A549 (cell line): Measurements from ENCODE around the gene RNF130.

Source experiments
- CTCF ChIP-seq: fragments of >200 bp; sonication (Bioruptor Twin); formaldehyde crosslinking; IDR thresholded peaks from 3 replicates; pipeline ENCODE4 v1.5.1; 2016
- MYC ChIP-seq: IDR thresholded peaks from 2 replicates; pipeline ENCODE4 v1.6.1; 2012; ENCODE audit warnings: mild to moderate bottlenecking, inconsistent platforms, low read length, improper control_type of control experiment, borderline replicate concordance
- POLR2A ChIP-seq: IDR thresholded peaks from 2 replicates; pipeline ENCODE4 v1.6.1; 2012; ENCODE audit warnings: mild to moderate bottlenecking, low read length

GRCh38 chr5:180074462-180074861 lies 2.9 kb upstream of the RNF130 start:
- TF ChIP-seq CTCF (no peak), MYC (no peak), POLR2A (no peak)
